ENCODE data around the gene MMS19. TPM values are rescaled to one million over a fixed set of nuclear protein-coding genes. Genes with fewer than 3 reads are reported as not detected.
"Not testable (repeated sequence)": the region's sequence is repeated elsewhere in the genome, so short reads cannot be mapped to it uniquely, and the experiment has no call there.

Gene MMS19
- total RNA-seq, 4 donors from 2014 or later, result 62.8 to 116 (median 106) TPM

- Histone ChIP-seq H3K36me3 (no peaks in the 10 kb centered on the region), H3K4me3 (no peak overlapping the region), H3K27ac (no peak overlapping the region), H3K9me3 (no peaks in the 10 kb centered on the region), H3K27me3 (no peaks in the 10 kb centered on the region), H3K4me1 (no peaks in the 10 kb centered on the region)
- in situ Hi-C loops (cut with MboI; ENCODE audit: low pct_ligation_motif_present in 1 of 4, low pct_unique_long_range_greater_than_20kb in 1 of 4, low sequenced_read_pairs in 3 of 4), result no loop called here
- intact Hi-C loops (cut with DNase I; ENCODE audit: low total_unique reads), result no loop called here
- DNase-seq, result no peak
- 89% methylated on average over 6 of the region's 6 CpGs; no CpG with 5 or more reads in 1 of the 2 donors for WGBS, 2 donors (ENCODE audit: low coverage in 1 of 2)
- TF ChIP-seq POLR2A (IDR thresholded peaks at IDR 0.05), result no peak
- no peak for TF ChIP-seq CTCF (IDR thresholded peaks at IDR 0.05)
- no peak for TF ChIP-seq EP300 (IDR thresholded peaks at IDR 0.05; ENCODE audit: low read depth)
- TF ChIP-seq POLR2AphosphoS5 (IDR thresholded peaks at IDR 0.05), result no peak
These were observed 35.7 kb upstream of the MMS19 start for GRCh38 chr10:97533888-97534287.

- in situ Hi-C loops (cut with MboI; ENCODE audit: low pct_ligation_motif_present in 1 of 4, low pct_unique_long_range_greater_than_20kb in 1 of 4, low sequenced_read_pairs in 3 of 4) (no loop called here), intact Hi-C loops (cut with DNase I; ENCODE audit: low total_unique reads) (no loop called here)
- WGBS, 2 donors (ENCODE audit: low coverage in 1 of 2), result 71% methylated on average over 11 of the region's 12 CpGs; no CpG with 5 or more reads in 1 of the 2 donors
- Histone ChIP-seq H3K27ac (no peak overlapping the region), H3K27me3 (no peaks in the 10 kb centered on the region), H3K4me3 (no peak overlapping the region), H3K9me3 (no peaks in the 10 kb centered on the region), H3K36me3 (no peaks in the 10 kb centered on the region), H3K4me1 (no peaks in the 10 kb centered on the region)
- TF ChIP-seq POLR2AphosphoS5 (IDR thresholded peaks at IDR 0.05) (no peak), EP300 (IDR thresholded peaks at IDR 0.05; ENCODE audit: low read depth) (no peak), POLR2A (IDR thresholded peaks at IDR 0.05) (no peak), CTCF (IDR thresholded peaks at IDR 0.05) (no peak)
- no peak for DNase-seq
These were observed 34.9 kb upstream of the MMS19 start for GRCh38 chr10:97532935-97533671.

GRCh38 chr10:97531401-97531986, 33.3 kb upstream of the MMS19 start:
- Histone ChIP-seq H3K9me3 (no peaks in the 10 kb centered on the region), H3K36me3 (no peaks in the 10 kb centered on the region), H3K27ac (no peak overlapping the region), H3K4me3 (no peak overlapping the region), H3K4me1 (no peaks in the 10 kb centered on the region), H3K27me3 (no peaks in the 10 kb centered on the region)
- in situ Hi-C loops (cut with MboI; ENCODE audit: low pct_ligation_motif_present in 1 of 4, low pct_unique_long_range_greater_than_20kb in 1 of 4, low sequenced_read_pairs in 3 of 4), result no loop called here
- no peak for DNase-seq
- intact Hi-C loops (cut with DNase I; ENCODE audit: low total_unique reads), result no loop called here
- no peak for TF ChIP-seq EP300 (IDR thresholded peaks at IDR 0.05; ENCODE audit: low read depth)
- TF ChIP-seq POLR2AphosphoS5 (IDR thresholded peaks at IDR 0.05), result no peak
- TF ChIP-seq POLR2A (IDR thresholded peaks at IDR 0.05), result no peak
- TF ChIP-seq CTCF (IDR thresholded peaks at IDR 0.05), result no peak
- WGBS, 2 donors (ENCODE audit: low coverage in 1 of 2), result 80 to 88% methylated on average over 1 to 10 of the region's 10 CpGs

- Histone ChIP-seq H3K27ac (no peak overlapping the region), H3K36me3 (no peaks in the 10 kb centered on the region), H3K4me1 (no peaks in the 10 kb centered on the region), H3K27me3 (no peaks in the 10 kb centered on the region), H3K4me3 (no peak overlapping the region), H3K9me3 (no peaks in the 10 kb centered on the region)
- TF ChIP-seq POLR2A (IDR thresholded peaks at IDR 0.05) (no peak), CTCF (IDR thresholded peaks at IDR 0.05) (no peak)
- no peak for DNase-seq
- intact Hi-C loops (cut with DNase I; ENCODE audit: low total_unique reads) (no loop called here), in situ Hi-C loops (cut with MboI; ENCODE audit: low pct_ligation_motif_present in 1 of 4, low pct_unique_long_range_greater_than_20kb in 1 of 4, low sequenced_read_pairs in 3 of 4) (no loop called here)
- WGBS, 2 donors (ENCODE audit: low coverage in 1 of 2), result 20 to 84% methylated on average over 1 to 14 of the region's 14 CpGs
These were observed 31.7 kb upstream of the MMS19 start for GRCh38 chr10:97529685-97530465.

- intact Hi-C loops (cut with DNase I; ENCODE audit: low total_unique reads), result not testable (repeated sequence)
These were observed 30.7 kb upstream of the MMS19 start for GRCh38 chr10:97528876-97529275.

More at GRCh38 chr10:97528876-97529275, 30.7 kb upstream of the MMS19 start:
- H3K27ac ChIP-seq; H3K9me3 ChIP-seq; H3K27me3 ChIP-seq; H3K36me3 ChIP-seq; H3K4me3 ChIP-seq; H3K4me1 ChIP-seq; DNase-seq; in situ Hi-C loops (cut with MboI; ENCODE audit: low pct_ligation_motif_present in 1 of 4, low pct_unique_long_range_greater_than_20kb in 1 of 4, low sequenced_read_pairs in 3 of 4): not testable (repeated sequence)
- WGBS, 2 donors (ENCODE audit: low coverage in 1 of 2), result no CpG with 5 or more reads among the region's 29 CpGs

Measured in transverse colon (tissue), 4 donors.